ENCODE results near the gene PLIN3. TPM values are rescaled to one million over a fixed set of nuclear protein-coding genes. Genes with fewer than 3 reads are reported as not detected.

Gene PLIN3
- total and polyA plus RNA-seq, 2 of the 4 experiments (the other 2 are of a cell fraction), result 147 to 246 TPM

DNA sequence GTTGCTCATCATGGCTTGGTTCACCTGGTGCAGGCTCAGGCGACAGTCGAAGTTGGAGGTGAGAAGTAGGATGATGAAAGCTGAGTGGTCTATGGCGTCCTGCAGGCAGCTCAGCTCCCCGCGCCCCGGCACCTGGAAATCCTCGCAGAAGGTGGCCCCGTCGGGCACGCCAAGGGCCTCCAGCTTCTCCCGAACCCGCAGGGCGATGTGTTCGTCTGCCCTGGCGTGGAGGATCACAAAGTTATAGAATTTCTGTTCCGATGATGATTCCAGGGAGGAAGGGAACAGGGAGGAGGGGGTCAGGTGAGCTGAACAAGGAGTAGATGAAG is 50.6 kb downstream of the PLIN3 start:
- H4K8ac ChIP-seq (ENCODE audit: low read depth in 2 of 2, low read length in 2 of 2), result no peak overlapping the region
- no peak overlapping the region for H2BK5ac ChIP-seq (ENCODE audit: low read depth, low read length, poor library complexity, severe bottlenecking)
- no peak overlapping the region for H2BK120ac ChIP-seq (ENCODE audit: low read depth, low read length)
- H2AFZ ChIP-seq (replicated peaks; ENCODE audit: low read length, poor library complexity), result no peak overlapping the region
- H3K4me3 ChIP-seq (ENCODE audit: insufficient read depth, low read depth, low read length), result no peak overlapping the region
- H4K91ac ChIP-seq (ENCODE audit: insufficient read depth, low read depth, low read length), result no peak overlapping the region
- DNase-seq (no peak), ATAC-seq (ENCODE audit: low read depth) (no peak)
- intact Hi-C loops (cut with micrococcal nuclease) (no loop called here), dilution Hi-C loops (cut with HindIII; ENCODE audit: low sequenced_read_pairs, unreplicated experiment) (no loop called here), in situ Hi-C loops (cut with MboI; ENCODE audit: low sequenced_read_pairs) (no loop called here)
- 0 out of 2 replicates have a peak, but pooled peaks cover under 1% of the 10 kb centered on the region for H3K9me1 ChIP-seq (ENCODE audit: insufficient read depth, low read length)
- H2AK5ac ChIP-seq (ENCODE audit: low read depth, low read length), result no peak overlapping the region; the same call in 1 of the 2 replicates
- 97% methylated on average over 6 of the region's 16 CpGs; no CpG with 5 or more reads in 1 of the 2 experiments for WGBS, 2 experiments (ENCODE audit: extremely low coverage in 2 of 2, insufficient read length in 1 of 2)
- CTCF ChIA-PET, result no interaction called here
- no peaks in the 10 kb centered on the region for H3K9me3 ChIP-seq (ENCODE audit: control insufficient read depth, insufficient read depth, low read length)
- POLR2A ChIA-PET (ENCODE audit: unreplicated experiment), result no interaction called here
- H3K56ac ChIP-seq (ENCODE audit: extremely low read depth, insufficient read depth, low read length), result no peak overlapping the region
- H3K4me1 ChIP-seq (ENCODE audit: control insufficient read depth, insufficient read depth, low read length), result peaks cover 2% of the 10 kb centered on the region; the same call in 1 of the 2 replicates
- H3K4me2 ChIP-seq (ENCODE audit: low read depth, low read length), result no peak overlapping the region
- H3K23ac ChIP-seq (ENCODE audit: low read depth, low read length), result no peak overlapping the region
- no TSS peak for BruUV-seq (replicated peaks)
- no peak overlapping the region for H3K4ac ChIP-seq (ENCODE audit: low read depth, low read length)
- no peaks in the 10 kb centered on the region for H3K27me3 ChIP-seq (ENCODE audit: control insufficient read depth, insufficient read depth, low read length)
- peaks cover 8% of the 10 kb centered on the region; the same call in 1 of the 2 replicates for H4K20me1 ChIP-seq (ENCODE audit: insufficient read depth, low read length)
- no peak overlapping the region for H3K9ac ChIP-seq (ENCODE audit: low read depth, low read length)
- H4K5ac ChIP-seq (ENCODE audit: low read depth, low read length), result no peak overlapping the region
- peaks cover 24% of the 10 kb centered on the region for H3K36me3 ChIP-seq (ENCODE audit: control insufficient read depth, insufficient read depth, low read length)
- H2BK15ac ChIP-seq (ENCODE audit: low read depth, low read length), result no peak overlapping the region
- no peak overlapping the region for H3K14ac ChIP-seq (replicated peaks; ENCODE audit: low read depth, low read length)
- TF ChIP-seq FOS (IDR thresholded peaks at IDR 0.05; ENCODE audit: low read depth, low read length) (no peak), RCOR1 (IDR thresholded peaks at IDR 0.05; ENCODE audit: insufficient replicate concordance, low read length) (no peak), RAD21 (IDR thresholded peaks at IDR 0.05; ENCODE audit: low read length) (no peak), CHD1 (IDR thresholded peaks at IDR 0.05; ENCODE audit: low read depth, low read length) (no peak), MXI1 (IDR thresholded peaks at IDR 0.05; ENCODE audit: borderline replicate concordance, low read depth, low read length) (no peak), SMC3 (IDR thresholded peaks at IDR 0.05; ENCODE audit: low read depth, low read length) (no peak), MAZ (IDR thresholded peaks at IDR 0.05; ENCODE audit: borderline replicate concordance, low read depth, low read length) (no peak), BHLHE40 (IDR thresholded peaks at IDR 0.05; ENCODE audit: low read depth, low read length) (no peak), RFX5 (IDR thresholded peaks at IDR 0.05; ENCODE audit: low read depth, low read length) (no peak)
- TF ChIP-seq, protein P1, sequence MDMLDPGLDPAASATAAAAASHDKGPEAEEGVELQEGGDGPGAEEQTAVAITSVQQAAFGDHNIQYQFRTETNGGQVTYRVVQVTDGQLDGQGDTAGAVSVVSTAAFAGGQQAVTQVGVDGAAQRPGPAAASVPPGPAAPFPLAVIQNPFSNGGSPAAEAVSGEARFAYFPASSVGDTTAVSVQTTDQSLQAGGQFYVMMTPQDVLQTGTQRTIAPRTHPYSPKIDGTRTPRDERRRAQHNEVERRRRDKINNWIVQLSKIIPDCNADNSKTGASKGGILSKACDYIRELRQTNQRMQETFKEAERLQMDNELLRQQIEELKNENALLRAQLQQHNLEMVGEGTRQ (IDR thresholded peaks at IDR 0.05; ENCODE audit: low read depth, low read length), result no peak
- TF ChIP-seq, protein P2, sequence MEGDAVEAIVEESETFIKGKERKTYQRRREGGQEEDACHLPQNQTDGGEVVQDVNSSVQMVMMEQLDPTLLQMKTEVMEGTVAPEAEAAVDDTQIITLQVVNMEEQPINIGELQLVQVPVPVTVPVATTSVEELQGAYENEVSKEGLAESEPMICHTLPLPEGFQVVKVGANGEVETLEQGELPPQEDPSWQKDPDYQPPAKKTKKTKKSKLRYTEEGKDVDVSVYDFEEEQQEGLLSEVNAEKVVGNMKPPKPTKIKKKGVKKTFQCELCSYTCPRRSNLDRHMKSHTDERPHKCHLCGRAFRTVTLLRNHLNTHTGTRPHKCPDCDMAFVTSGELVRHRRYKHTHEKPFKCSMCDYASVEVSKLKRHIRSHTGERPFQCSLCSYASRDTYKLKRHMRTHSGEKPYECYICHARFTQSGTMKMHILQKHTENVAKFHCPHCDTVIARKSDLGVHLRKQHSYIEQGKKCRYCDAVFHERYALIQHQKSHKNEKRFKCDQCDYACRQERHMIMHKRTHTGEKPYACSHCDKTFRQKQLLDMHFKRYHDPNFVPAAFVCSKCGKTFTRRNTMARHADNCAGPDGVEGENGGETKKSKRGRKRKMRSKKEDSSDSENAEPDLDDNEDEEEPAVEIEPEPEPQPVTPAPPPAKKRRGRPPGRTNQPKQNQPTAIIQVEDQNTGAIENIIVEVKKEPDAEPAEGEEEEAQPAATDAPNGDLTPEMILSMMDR (conservative IDR thresholded peaks at IDR 0.05; ENCODE audit: low read depth, low read length), result no peak
- no peak overlapping the region for H3K18ac ChIP-seq (ENCODE audit: low read depth, low read length)
- H2AK9ac ChIP-seq (replicated peaks; ENCODE audit: low read depth, low read length, poor library complexity), result peak overlapping the region; percentile 37
- no peak overlapping the region for H2BK20ac ChIP-seq (ENCODE audit: low read depth, low read length)
- no peak overlapping the region for H3K27ac ChIP-seq (ENCODE audit: insufficient read depth, low read length)
- peaks cover 10 to 33% of the 10 kb centered on the region in 2 experiments; a peak in 2 of 4 replicates for H3K79me1 ChIP-seq (ENCODE audit: low read depth in 1 of 2, low read length in 2 of 2)

Measured in IMR-90 (cell line).